Measurements from ENCODE around the gene NNT.
"Not testable (repeated sequence)": the region's sequence is repeated elsewhere in the genome, so short reads cannot be mapped to it uniquely, and the experiment has no call there.

NNT gene

GRCh38 chr5:43700601-43701000 is 97.6 kb downstream of the NNT start:
- TF ChIP-seq CTCF (conservative IDR thresholded peaks at IDR 0.05), result no peak

GRCh38 chr5:43701227-43701626 is 98.2 kb downstream of the NNT start:
- no peak overlapping the region for H3K27ac ChIP-seq
- TF ChIP-seq CTCF (conservative IDR thresholded peaks at IDR 0.05), result no peak

More at GRCh38 chr5:43700601-43701000, 97.6 kb downstream of the NNT start:
- H3K27ac ChIP-seq, result no peak overlapping the region

DNA sequence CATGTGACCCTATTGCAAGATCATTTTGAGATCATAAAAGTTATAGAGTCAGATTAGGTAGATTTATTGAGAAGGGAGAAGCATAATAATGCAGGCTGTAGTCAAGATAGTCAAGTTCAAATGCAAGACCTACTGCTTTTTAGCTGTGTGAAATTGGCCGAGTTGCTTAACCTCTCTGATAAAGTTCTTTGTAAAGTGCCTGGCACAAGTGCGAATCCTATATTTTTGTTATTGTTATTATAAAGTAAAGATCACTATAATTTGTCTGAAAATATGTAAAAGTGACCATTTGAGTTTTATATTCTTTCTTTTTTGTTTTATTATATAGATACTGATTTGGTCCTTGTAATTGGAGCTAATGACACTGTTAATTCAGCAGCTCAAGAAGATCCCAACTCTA is 99.3 kb downstream of the NNT start:
- no peak for TF ChIP-seq CTCF (conservative IDR thresholded peaks at IDR 0.05)
- H3K27ac ChIP-seq, result no peak overlapping the region

GRCh38 chr5:43702815-43703214 is 99.8 kb downstream of the NNT start:
- no peak for TF ChIP-seq CTCF (conservative IDR thresholded peaks at IDR 0.05)
- H3K27ac ChIP-seq, result no peak overlapping the region

GRCh38 chr5:43704243-43704642 is 101.3 kb downstream of the NNT start:
- no peak overlapping the region for H3K27ac ChIP-seq
- no peak for TF ChIP-seq CTCF (conservative IDR thresholded peaks at IDR 0.05)

DNA sequence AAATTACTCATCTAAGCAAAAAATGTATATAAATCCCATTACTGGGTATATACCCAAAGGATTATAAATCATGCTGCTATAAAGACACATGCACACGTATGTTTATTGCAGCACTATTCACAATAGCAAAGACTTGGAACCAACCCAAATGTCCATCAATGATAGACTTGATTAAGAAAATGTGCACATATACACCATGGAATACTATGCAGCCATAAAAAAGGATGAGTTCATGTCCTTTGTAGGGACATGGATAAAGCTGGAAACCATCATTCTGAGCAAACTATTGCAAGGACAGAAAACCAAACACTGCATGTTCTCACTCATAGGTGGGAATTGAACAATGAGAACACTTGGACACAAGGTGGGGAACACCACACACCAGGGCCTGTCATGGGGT is 103.6 kb downstream of the NNT start:
- not testable (repeated sequence) for H3K27ac ChIP-seq

- TF ChIP-seq CTCF (conservative IDR thresholded peaks at IDR 0.05), result no peak
- H3K27ac ChIP-seq, result no peak overlapping the region
Observed at GRCh38 chr5:43711496-43711895, 108.5 kb downstream of the NNT start.

GRCh38 chr5:43712081-43712480 is 109.1 kb downstream of the NNT start:
- no peak overlapping the region for H3K27ac ChIP-seq
- TF ChIP-seq CTCF (conservative IDR thresholded peaks at IDR 0.05), result no peak

DNA sequence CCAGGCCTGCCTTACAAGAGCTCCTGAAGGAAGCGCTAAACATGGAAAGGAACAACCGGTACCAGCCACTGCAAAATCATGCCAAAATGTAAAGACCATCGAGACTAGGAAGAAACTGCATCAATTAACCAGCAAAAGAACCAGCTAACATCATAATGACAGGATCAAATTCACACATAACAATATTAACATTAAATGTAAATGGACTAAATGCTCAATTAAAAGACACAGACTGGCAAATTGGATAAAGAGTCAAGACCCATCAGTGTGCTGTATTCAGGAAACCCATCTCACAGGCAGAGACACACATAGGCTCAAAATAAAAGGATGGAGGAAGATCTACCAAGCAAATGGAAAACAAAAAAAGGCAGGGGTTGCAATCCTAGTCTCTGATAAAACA is 116.8 kb downstream of the NNT start:
- H3K27ac ChIP-seq, result not testable (repeated sequence)
